H1 (cell line): ENCODE data around the gene PDZD2. TPM values are rescaled to one million over a fixed set of nuclear protein-coding genes. Genes with fewer than 3 reads are reported as not detected.
A peak's percentile ranks its signal among the peaks of the same experiment; 100 is the strongest.

Experiments used
- CTCF ChIA-PET: fragments of 300-600 bp; sonication (Branson Sonifier 250); formaldehyde crosslinking; loops from one replicate; lab custom pipeline; 2021; ENCODE audit not compliant: partially characterized antibody; lab: Charles Lee
- POLR2A ChIA-PET: fragments of 300-600 bp; sonication (Branson Sonifier 250); formaldehyde crosslinking; loops from one replicate; lab custom pipeline; 2021; ENCODE audit warnings: inconsistent platforms; ENCODE audit not compliant: partially characterized antibody; lab: Charles Lee
- DNase-seq, 2 experiments: peaks; one replicate each; pipeline versions ENCODE4 v3.0.0 to v3.0.0-alpha.2; 2010 to 2022; ENCODE audit warnings: low spot score in 2 of 2, low read depth in 1 of 2, mixed read lengths in 1 of 2
- FAIRE-seq: peaks from 2 replicates; lab custom pipeline; 2011; peaks lifted over from hg19 to GRCh38; lab: Jason Lieb, UNC
- H2AFZ ChIP-seq: 2 replicates; pipeline ENCODE4 v1.8.1; 2012; ENCODE audit warnings: low read length, inconsistent platforms
- H2AK5ac ChIP-seq: 2 replicates; pipeline ENCODE4 v1.6.1; 2013; ENCODE audit warnings: low read depth, low read length
- H2BK120ac ChIP-seq: replicated peaks from 2 replicates; pipeline ENCODE3; 2013; ENCODE audit warnings: low read depth, low read length, inconsistent platforms
- H2BK12ac ChIP-seq: 2 replicates; pipeline ENCODE4 v1.6.1; 2013; ENCODE audit warnings: low read depth, low read length
- H2BK15ac ChIP-seq: 2 replicates; pipeline ENCODE4 v1.6.1; 2013; ENCODE audit warnings: low read length
- H2BK20ac ChIP-seq: 2 replicates; pipeline ENCODE4 v1.6.1; 2013; ENCODE audit warnings: low read length
- H2BK5ac ChIP-seq: 2 replicates; pipeline ENCODE4 v1.6.1; 2013; ENCODE audit warnings: low read depth, low read length
- H3K14ac ChIP-seq: 2 replicates; pipeline ENCODE4 v1.6.1; 2013; ENCODE audit warnings: inconsistent platforms; ENCODE audit not compliant: insufficient read length
- H3K18ac ChIP-seq: 2 replicates; pipeline ENCODE4 v1.6.1; 2013; ENCODE audit warnings: low read length; ENCODE audit errors: extremely low read depth
- H3K23ac ChIP-seq: 2 replicates; pipeline ENCODE4 v1.6.1; 2013; ENCODE audit warnings: inconsistent platforms; ENCODE audit not compliant: insufficient read length
- H3K23me2 ChIP-seq: 2 replicates; pipeline ENCODE4 v1.6.1; 2013; ENCODE audit warnings: low read depth, low read length
- H3K27ac ChIP-seq: 2 replicates; pipeline ENCODE4 v1.6.1; 2011; ENCODE audit warnings: low read depth, low read length, inconsistent platforms
- H3K27me3 ChIP-seq, 4 experiments: replicated peaks in 1 of 4; 1 replicate in 1 of 4; 2 replicates in 3 of 4; pipeline versions ENCODE4 v1.6.1 to v1.8.1; 2011 to 2013; ENCODE audit warnings: low read length in 3 of 4, mild to moderate bottlenecking in 3 of 4, inconsistent platforms in 2 of 4, mixed read lengths in 2 of 4, moderate library complexity in 1 of 4; ENCODE audit not compliant: control insufficient read depth in 3 of 4, insufficient read depth in 3 of 4; ENCODE audit errors: extremely low read depth in 1 of 4
- H3K36me3 ChIP-seq, 4 experiments: 2 replicates each; pipeline versions ENCODE4 v1.6.1 to v1.8.1; 2011 to 2013; ENCODE audit warnings: mild to moderate bottlenecking in 4 of 4, low read length in 3 of 4, moderate library complexity in 2 of 4, control low read depth in 1 of 4, inconsistent platforms in 1 of 4; ENCODE audit not compliant: insufficient read depth in 4 of 4, control insufficient read depth in 2 of 4
- H3K4ac ChIP-seq: replicated peaks from 2 replicates; pipeline ENCODE3; 2013; ENCODE audit warnings: low read length, low read depth, mixed read lengths, inconsistent platforms; ENCODE audit not compliant: insufficient read length
- H3K4me1 ChIP-seq, 4 experiments: replicated peaks in 1 of 4; 1 replicate in 1 of 4; 2 replicates in 3 of 4; pipeline versions ENCODE4 v1.6.1 to v1.8.1; 2011 to 2013; ENCODE audit warnings: low read length in 3 of 4, inconsistent platforms in 2 of 4, mixed read lengths in 1 of 4; ENCODE audit not compliant: insufficient read depth in 4 of 4, control insufficient read depth in 3 of 4
- H3K4me2 ChIP-seq, 2 experiments: 2 replicates each; pipeline versions ENCODE4 v1.6.1 to v1.8.1; 2011 to 2013; ENCODE audit warnings: low read depth in 2 of 2, low read length in 2 of 2, control low read depth in 1 of 2, inconsistent platforms in 1 of 2, mild to moderate bottlenecking in 1 of 2; ENCODE audit not compliant: insufficient read depth in 1 of 2
- H3K4me3 ChIP-seq, 4 experiments: fragments of 200-600, 300-600 bp in 1 of 4; sonication (generic), shearing (Covaris generic), sonication (Bioruptor Twin) in 1 of 4; 2 replicates each; pipeline versions ENCODE4 v1.5.1 to v1.8.1; 2011 to 2016; ENCODE audit warnings: low read length in 4 of 4, low read depth in 3 of 4, control low read depth in 2 of 4, inconsistent platforms in 2 of 4, mild to moderate bottlenecking in 2 of 4, mixed read lengths in 1 of 4, moderate library complexity in 1 of 4; ENCODE audit not compliant: insufficient read depth in 2 of 4; ENCODE audit errors: extremely low read depth in 1 of 4
- H3K56ac ChIP-seq: replicated peaks from 2 replicates; pipeline ENCODE3; 2013; ENCODE audit warnings: low read depth, mild to moderate bottlenecking, mixed read lengths, low read length, inconsistent platforms; ENCODE audit not compliant: insufficient read length
- H3K79me1 ChIP-seq: 2 replicates; pipeline ENCODE4 v1.6.1; 2013; ENCODE audit warnings: low read depth, low read length, control low read depth
- H3K79me2 ChIP-seq, 2 experiments: 2 replicates each; pipeline versions ENCODE4 v1.6.1 to v1.8.1; 2012 to 2013; ENCODE audit warnings: low read length in 2 of 2, mild to moderate bottlenecking in 2 of 2, inconsistent platforms in 1 of 2; ENCODE audit not compliant: insufficient read depth in 2 of 2, control insufficient read depth in 1 of 2
- H3K9ac ChIP-seq, 4 experiments: replicated peaks in 1 of 4; 1 replicate in 1 of 4; 2 replicates in 3 of 4; pipeline versions ENCODE4 v1.6.1 to v1.8.1; 2011 to 2013; ENCODE audit warnings: low read depth in 3 of 4, low read length in 3 of 4, control low read depth in 2 of 4, mild to moderate bottlenecking in 2 of 4, moderate library complexity in 2 of 4, inconsistent platforms in 1 of 4; ENCODE audit errors: extremely low read depth in 1 of 4
- H3K9me3 ChIP-seq, 2 experiments: 2 replicates each; pipeline versions ENCODE4 v1.6.1 to v1.8.1; 2012 to 2013; ENCODE audit warnings: mild to moderate bottlenecking in 2 of 2, moderate library complexity in 2 of 2, control low read depth in 1 of 2, inconsistent platforms in 1 of 2, low read depth in 1 of 2, low read length in 1 of 2, mixed read lengths in 1 of 2; ENCODE audit not compliant: insufficient read depth in 2 of 2
- H4K20me1 ChIP-seq, 2 experiments: replicated peaks in 1 of 2; 2 replicates each; pipeline versions ENCODE3 to v1.8.1; 2011 to 2013; ENCODE audit warnings: inconsistent platforms in 2 of 2, low read length in 2 of 2, mild to moderate bottlenecking in 1 of 2; ENCODE audit not compliant: insufficient read depth in 2 of 2, control insufficient read depth in 1 of 2
- H4K5ac ChIP-seq: 2 replicates; pipeline ENCODE4 v1.6.1; 2013; ENCODE audit warnings: low read length, low read depth, mixed read lengths, inconsistent platforms; ENCODE audit not compliant: insufficient read length
- H4K8ac ChIP-seq: 2 replicates; pipeline ENCODE4 v1.8.0; 2013; ENCODE audit warnings: mild to moderate bottlenecking, moderate library complexity, low read length, inconsistent platforms; ENCODE audit not compliant: insufficient read depth; ENCODE audit errors: extremely low read depth
- H4K91ac ChIP-seq: replicated peaks from 2 replicates; pipeline ENCODE3; 2013; ENCODE audit warnings: low read length, mixed read lengths, inconsistent platforms; ENCODE audit not compliant: insufficient read length
- CTCF ChIP-seq, 3 experiments: IDR thresholded peaks; 1 replicate in 2 of 3; 2 replicates in 1 of 3; pipeline versions ENCODE4 v1.5.1 to v1.6.1; 2011; ENCODE audit warnings: low read length in 3 of 3, mild to moderate bottlenecking in 3 of 3, inconsistent platforms in 2 of 3, low read depth in 1 of 3, moderate library complexity in 1 of 3; ENCODE audit not compliant: insufficient read depth in 1 of 3; ENCODE audit errors: control extremely low read depth in 1 of 3
- E2F6 ChIP-seq: IDR thresholded peaks from 2 replicates; pipeline ENCODE4 v1.6.1; 2012; ENCODE audit warnings: inconsistent platforms
- EZH2 ChIP-seq: fragments of 200-600 bp; sonication (generic); IDR thresholded peaks from 2 replicates; pipeline ENCODE4 v1.7.1; 2012; ENCODE audit warnings: low read depth, mild to moderate bottlenecking, moderate library complexity, low read length, inconsistent platforms; ENCODE audit not compliant: severe bottlenecking
- FOSL1 ChIP-seq: IDR thresholded peaks from 2 replicates; pipeline ENCODE4 v1.6.1; 2011; ENCODE audit warnings: mild to moderate bottlenecking, low read depth, low read length, moderate library complexity; ENCODE audit not compliant: insufficient read depth
- GABPA ChIP-seq: IDR thresholded peaks from 2 replicates; pipeline ENCODE4 v1.6.1; 2011; ENCODE audit warnings: mild to moderate bottlenecking, low read length, moderate library complexity, borderline replicate concordance; ENCODE audit not compliant: insufficient read depth
- HDAC6 ChIP-seq: IDR thresholded peaks from one replicate; pipeline ENCODE4 v1.7.1; 2012; ENCODE audit warnings: low read depth, mild to moderate bottlenecking, inconsistent platforms, low read length, moderate library complexity
- NANOG ChIP-seq: IDR thresholded peaks from 2 replicates; pipeline ENCODE4 v1.6.1; 2011; ENCODE audit warnings: low read length, low read depth, mild to moderate bottlenecking, inconsistent platforms; ENCODE audit not compliant: insufficient read depth, poor library complexity, severe bottlenecking
- PHF8 ChIP-seq: fragments of 200-600 bp; sonication (generic); conservative IDR thresholded peaks from 2 replicates; pipeline ENCODE4 v1.7.1; 2012; ENCODE audit warnings: low read depth, mild to moderate bottlenecking, inconsistent platforms, low read length, moderate library complexity
- RFX5 ChIP-seq: IDR thresholded peaks from 2 replicates; pipeline ENCODE4 v1.6.1; 2011; ENCODE audit warnings: low read depth, low read length, improper control_type of control experiment, borderline replicate concordance
- WGBS, 2 experiments: shearing (Covaris generic) in 1 of 2; methylation state at CpG; one replicate each; pipeline versions ENCODE4 v1.1.6 to v1.1.7; 2013 to 2015; ENCODE audit warnings: low lambda C conversion rate in 2 of 2, mixed read lengths in 2 of 2, inconsistent platforms in 1 of 2, low coverage in 1 of 2, missing lambda C conversion rate in 1 of 2; ENCODE audit not compliant: insufficient replicate concordance in 2 of 2, insufficient coverage in 1 of 2, insufficient read length in 1 of 2; ENCODE audit errors: extremely low coverage in 1 of 2, missing lambda C conversion rate in 1 of 2; 5-methylcytosine and 5-hydroxymethylcytosine counted together
- polyA plus RNA-seq, 7 experiments: library from polyadenylated mRNA; depleted of rRNA in 3 of 7; stranded (reverse) in 5 of 7; unstranded in 2 of 7; fragments of >200 nt in 5 of 7; fragments of 200-250 nt in 2 of 7; gene quantifications; 1 replicate in 5 of 7; 2 replicates in 1 of 7; 4 replicates in 1 of 7; pipeline versions ENCODE4 v1.2.1 to v1.2.3, GENCODE V29; 2011 to 2013; ENCODE audit warnings: missing spikeins in 2 of 7, mixed read lengths in 2 of 7
- total RNA-seq: library from RNA; stranded (reverse); fragmentation: NEBNext Ultra II Directional; extraction: Animal tissue kit (Norgen Biotek cat#: 25700); gene quantifications from 2 replicates; pipeline ENCODE4 v1.2.1, GENCODE V29; 2021

PDZD2 gene
- total and polyA plus RNA-seq, 2 of the 8 experiments (the other 6 are each of a cell fraction or from before 2014, with no cell fraction given): 1.2 to 6.8 TPM

- peak overlapping the region; percentile 90 for H3K4ac ChIP-seq
- H3K18ac ChIP-seq: no peak overlapping the region
- no peaks in the 10 kb centered on the region for H3K9me3 ChIP-seq
- peak overlapping the region; percentile 72 for H2BK5ac ChIP-seq
- H3K56ac ChIP-seq: peak overlapping the region; percentile 100
- H3K9ac ChIP-seq: no peak overlapping the region
- H3K79me1 ChIP-seq: peaks cover 7% of the 10 kb centered on the region; the same call in 1 of the 2 replicates
- H3K23me2 ChIP-seq: peaks cover 11% of the 10 kb centered on the region; the same call in 1 of the 2 replicates
- no peak overlapping the region for H3K27ac ChIP-seq
- no peak overlapping the region for H3K14ac ChIP-seq
- no peak overlapping the region for H3K4me2 ChIP-seq
- no peak overlapping the region for H3K23ac ChIP-seq
- ChIA-PET POLR2A (interaction anchor here (1.0 kb wide), 1 partner anchor 26 kb away, joined by 4 read pairs; no protein-coding TSS in a partner anchor), CTCF (no interaction called here)
- peak overlapping the region; percentile 78; the same call in 1 of the 2 replicates for H2BK12ac ChIP-seq
- no peak overlapping the region for H2AFZ ChIP-seq
- H3K4me3 ChIP-seq: no peak overlapping the region
- no peaks in the 10 kb centered on the region for H3K79me2 ChIP-seq
- H4K91ac ChIP-seq: peak overlapping the region; percentile 98
- H4K20me1 ChIP-seq: peaks cover 0 to 8% of the 10 kb centered on the region in 2 experiments
- no peaks in the 10 kb centered on the region for H3K36me3 ChIP-seq
- DNase-seq (no peak), FAIRE-seq (no peak)
- peaks cover 0 to 4% (median 0%) of the 10 kb centered on the region in 4 experiments; a peak in 3 of 7 replicates for H3K4me1 ChIP-seq
- no peak overlapping the region; the same call in 1 of the 2 replicates for H4K8ac ChIP-seq
- H3K27me3 ChIP-seq: no peaks in the 10 kb centered on the region
- WGBS, 2 experiments: 50% methylated on average over 3 of the region's 3 CpGs; no CpG with 5 or more reads in 1 of the 2 experiments
- H2BK15ac ChIP-seq: peak overlapping the region; percentile 61; the same call in 1 of the 2 replicates
- no peak overlapping the region for H4K5ac ChIP-seq
- H2AK5ac ChIP-seq: peak overlapping the region; percentile 20; the same call in 1 of the 2 replicates
- H2BK20ac ChIP-seq: peak overlapping the region; percentile 2; the same call in 1 of the 2 replicates
- H2BK120ac ChIP-seq: peak overlapping the region; percentile 19
- TF ChIP-seq NANOG (no peak), EZH2 (no peak), GABPA (no peak), PHF8 (no peak), E2F6 (no peak), HDAC6 (no peak), FOSL1 (no peak), RFX5 (no peak), CTCF (IDR thresholded peaks at IDR 0.05; ENCODE audit: control extremely low read depth in 1 of 3, insufficient read depth in 1 of 3, low read depth in 1 of 3, low read length in 3 of 3) (no peak)
These were observed 363.8 kb downstream of the PDZD2 start for GRCh38 chr5:32002755-32003154.
